GM12872 (cell line): Measurements from ENCODE around the gene NUDT12.

Experiments
- CTCF ChIP-seq: IDR thresholded peaks from 3 replicates; pipeline ENCODE4 v1.5.1; 2011; ENCODE audit warnings: low read depth, mild to moderate bottlenecking, low read length, moderate library complexity; ENCODE audit not compliant: insufficient read depth

Gene NUDT12

DNA sequence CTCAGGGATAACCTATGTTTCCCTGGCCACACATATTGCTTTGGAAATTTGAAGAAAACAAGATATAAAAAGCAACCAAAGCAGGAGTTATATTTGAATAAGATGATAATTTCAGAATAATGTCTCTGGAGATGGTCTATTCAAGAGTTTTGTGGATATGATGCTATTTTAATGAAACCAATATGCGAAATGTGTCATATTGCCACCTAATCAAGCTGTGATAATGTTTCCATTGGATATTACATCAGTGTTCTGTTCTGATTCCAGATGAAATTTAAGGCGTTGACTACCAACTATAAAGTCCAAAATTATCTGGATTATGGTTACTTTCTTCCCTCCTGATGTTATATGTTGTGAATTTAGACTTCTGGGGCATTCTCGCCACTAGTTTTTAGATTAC is 27.6 kb upstream of the NUDT12 start:
- no peak for TF ChIP-seq CTCF

DNA sequence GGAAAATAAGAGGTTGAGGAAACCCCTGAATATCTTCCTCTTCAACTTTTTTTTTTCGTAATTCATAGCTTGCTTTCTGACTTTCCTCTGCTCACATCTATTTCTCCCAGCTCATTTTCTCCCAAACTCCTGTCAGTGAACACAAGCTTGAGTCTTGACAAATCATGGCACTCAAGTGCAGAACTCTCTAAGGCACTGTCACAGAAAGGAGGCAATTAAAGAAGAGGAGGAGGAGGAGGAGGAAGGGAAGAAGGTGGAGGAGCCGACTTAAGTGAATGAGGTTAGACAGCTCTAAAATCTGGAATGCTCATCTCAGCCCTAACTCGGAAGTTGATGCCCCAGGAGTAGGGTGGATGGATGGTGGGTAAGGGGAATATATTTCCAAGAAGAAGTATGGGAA is 27.2 kb upstream of the NUDT12 start:
- TF ChIP-seq CTCF: no peak

DNA sequence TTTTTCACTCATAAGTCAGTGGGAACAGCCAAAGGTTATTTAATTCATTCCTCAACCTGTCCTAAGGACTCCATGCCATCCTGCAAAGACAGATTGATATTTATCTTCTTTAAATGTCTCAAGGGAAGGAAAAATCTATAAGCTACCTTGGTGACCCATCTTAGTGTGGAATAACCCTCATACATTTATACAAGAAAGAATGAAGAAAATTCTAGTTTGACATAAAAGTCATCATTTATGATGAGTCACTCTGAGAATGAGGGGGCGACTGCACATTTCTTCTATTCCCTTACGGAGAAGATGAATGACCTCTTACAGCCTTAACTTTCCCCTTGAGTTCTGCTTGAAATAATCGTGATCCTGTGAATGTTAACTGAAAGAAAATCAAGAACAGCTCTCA is 26.8 kb upstream of the NUDT12 start:
- no peak for TF ChIP-seq CTCF

DNA sequence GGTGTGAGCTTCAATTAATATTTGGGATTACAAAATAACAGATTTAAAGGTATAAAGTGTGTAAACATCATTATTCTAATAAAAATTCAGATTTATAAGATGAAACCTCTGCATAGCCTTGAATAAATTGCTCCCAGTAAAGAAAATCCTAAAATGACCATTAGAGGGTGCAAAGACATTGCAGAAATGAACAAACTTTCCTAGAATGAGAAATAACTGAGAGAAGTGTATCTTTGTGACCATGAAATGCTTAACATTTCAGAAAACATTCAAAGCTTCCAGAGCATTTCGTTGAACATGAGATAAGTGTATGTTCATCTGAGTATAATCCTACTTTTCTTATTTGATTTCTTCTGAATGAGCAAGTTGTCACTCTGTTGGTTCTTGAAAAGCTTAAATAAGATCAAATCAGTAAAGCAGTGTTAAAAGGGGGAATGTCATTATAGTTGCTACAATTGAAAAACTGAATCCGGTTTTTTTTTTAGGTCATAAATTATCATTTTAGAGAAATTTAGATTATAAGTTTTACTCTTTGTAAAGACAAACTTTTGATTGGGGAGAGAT is 24.7 kb upstream of the NUDT12 start:
- TF ChIP-seq CTCF: 0 out of 3 replicates have a peak, but pooled peaks have one; percentile 6

- peak; percentile 30; the same call in 1 of the 3 replicates for TF ChIP-seq CTCF
Measured at GRCh38 chr5:103582364-103582763, 19.8 kb upstream of the NUDT12 start.

DNA sequence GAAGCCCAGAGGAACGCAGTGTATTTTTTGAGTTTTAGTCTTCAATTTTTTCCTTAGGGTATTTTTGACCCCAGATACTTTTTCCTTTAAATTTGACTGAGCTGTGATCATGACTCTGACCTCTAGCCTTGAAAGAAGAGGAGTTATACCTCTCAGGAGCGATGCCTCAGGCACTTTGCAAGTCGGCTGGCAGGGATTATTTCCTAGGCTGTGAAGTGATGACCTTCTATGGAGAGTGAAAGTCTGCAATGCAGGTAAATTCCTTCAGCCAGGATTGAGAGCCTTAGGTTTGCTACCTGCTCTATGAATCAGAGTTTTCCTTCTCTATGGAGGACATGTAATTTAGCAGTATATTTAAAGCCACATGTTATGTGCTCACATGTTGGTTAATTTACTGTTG is 10.8 kb upstream of the NUDT12 start:
- no peak for TF ChIP-seq CTCF

GRCh38 chr5:103572454-103572853 is 9.9 kb upstream of the NUDT12 start:
- no peak for TF ChIP-seq CTCF

GRCh38 chr5:103571730-103572129 is 9.1 kb upstream of the NUDT12 start:
- TF ChIP-seq CTCF: no peak
